Glomerular visceral epithelial cell (primary cell): ENCODE data around the gene FCRL6.

Experiments
- DNase-seq: peaks from one replicate; pipeline ENCODE4 v3.0.0-alpha.2; 2016; ENCODE audit errors: extremely low spot score

FCRL6 gene

DNA sequence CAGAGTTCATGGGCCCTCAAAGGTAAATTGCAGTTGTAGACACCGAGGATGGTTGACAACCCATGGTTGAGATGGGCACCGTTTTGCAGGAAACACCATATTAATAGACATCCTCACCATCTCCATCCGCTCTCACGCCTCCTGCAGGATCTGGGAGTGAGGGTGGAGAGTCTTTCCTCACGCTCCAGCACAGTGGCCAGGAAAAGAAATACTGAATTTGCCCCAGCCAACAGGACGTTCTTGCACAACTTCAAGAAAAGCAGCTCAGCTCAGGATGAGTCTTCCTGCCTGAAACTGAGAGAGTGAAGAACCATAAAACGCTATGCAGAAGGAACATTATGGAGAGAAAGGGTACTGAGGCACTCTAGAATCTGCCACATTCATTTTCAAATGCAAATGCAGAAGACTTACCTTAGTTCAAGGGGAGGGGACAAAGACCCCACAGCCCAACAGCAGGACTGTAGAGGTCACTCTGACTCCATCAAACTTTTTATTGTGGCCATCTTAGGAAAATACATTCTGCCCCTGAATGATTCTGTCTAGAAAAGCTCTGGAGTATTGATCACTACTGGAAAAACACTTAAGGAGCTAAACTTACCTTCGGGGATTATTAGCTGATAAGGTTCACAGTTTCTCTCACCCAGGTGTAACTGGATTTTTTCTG is 33.8 kb downstream of the FCRL6 start:
- DNase-seq, result no peak

DNA sequence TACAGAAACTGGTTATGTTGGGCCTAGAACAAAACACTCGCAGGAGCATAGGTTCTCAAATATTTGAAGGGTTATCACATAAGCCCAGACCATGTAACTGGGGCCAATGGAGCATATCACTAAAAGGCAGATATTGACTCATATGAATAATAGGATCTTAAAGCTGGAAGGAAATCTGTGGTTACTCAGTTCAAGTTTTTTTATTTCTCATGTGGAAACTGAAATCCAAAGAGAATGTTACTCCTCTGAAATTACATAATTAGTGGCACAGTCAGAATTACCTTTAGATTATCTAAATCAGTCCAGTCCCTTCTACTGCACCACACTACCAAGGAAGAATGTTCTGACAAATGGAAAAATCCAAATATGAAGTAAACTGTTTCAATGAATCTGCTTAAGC is 36.6 kb downstream of the FCRL6 start:
- DNase-seq, result peak; percentile 65

DNA sequence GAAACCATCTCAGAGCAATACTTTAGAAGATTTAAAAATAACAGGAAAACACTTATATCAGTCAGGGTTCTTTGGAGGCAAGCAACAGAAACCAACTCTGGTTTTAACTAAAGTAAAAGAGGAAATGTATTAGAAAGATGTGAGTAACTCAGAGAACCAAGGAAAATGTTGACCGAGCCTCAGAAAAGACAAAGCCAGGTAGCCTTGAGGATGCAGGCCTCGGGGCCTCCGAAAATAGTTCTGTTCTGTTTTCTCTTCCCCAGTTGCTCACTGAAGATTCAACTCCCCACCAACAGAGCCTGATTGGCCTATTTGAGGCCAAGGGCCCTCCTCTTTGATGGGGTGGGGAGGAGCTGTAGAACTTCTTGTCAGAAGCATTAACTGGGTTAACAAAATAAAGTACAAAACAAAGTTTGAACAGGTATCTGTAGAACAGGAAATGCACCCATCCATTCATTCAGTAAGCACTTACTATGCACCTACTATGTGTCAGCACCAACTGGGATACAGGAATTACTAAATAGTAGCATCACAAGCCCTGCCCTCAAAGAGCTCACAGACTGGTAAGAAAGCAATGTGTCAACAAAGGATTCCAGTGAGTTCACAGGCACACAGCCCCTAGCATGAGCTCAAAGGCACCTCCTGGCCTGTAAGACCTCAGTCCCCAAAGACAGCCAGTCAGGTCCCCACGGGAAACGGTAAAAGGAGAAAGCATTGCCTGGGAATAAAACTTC is 37.1 kb downstream of the FCRL6 start:
- no peak for DNase-seq

DNA sequence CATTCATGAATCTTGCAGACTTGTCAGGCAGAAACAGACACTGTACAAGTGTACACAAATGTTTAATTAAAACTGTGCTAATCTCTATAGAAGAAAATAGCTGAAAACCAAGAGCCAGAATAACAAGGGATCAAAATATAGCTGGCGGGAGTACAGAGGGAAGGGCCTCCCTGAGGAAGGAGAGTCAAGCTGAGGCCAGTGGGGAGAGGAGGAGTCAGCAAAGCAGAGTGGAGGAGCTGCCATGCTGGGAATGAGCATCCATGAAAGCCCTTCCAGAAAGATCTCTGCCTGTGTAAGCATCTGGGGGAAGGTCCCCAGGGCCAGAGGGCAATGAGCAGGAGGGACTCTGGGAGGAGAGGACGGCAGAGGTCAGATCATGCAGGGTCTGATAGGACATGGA is 39.6 kb downstream of the FCRL6 start:
- DNase-seq, result no peak

DNA sequence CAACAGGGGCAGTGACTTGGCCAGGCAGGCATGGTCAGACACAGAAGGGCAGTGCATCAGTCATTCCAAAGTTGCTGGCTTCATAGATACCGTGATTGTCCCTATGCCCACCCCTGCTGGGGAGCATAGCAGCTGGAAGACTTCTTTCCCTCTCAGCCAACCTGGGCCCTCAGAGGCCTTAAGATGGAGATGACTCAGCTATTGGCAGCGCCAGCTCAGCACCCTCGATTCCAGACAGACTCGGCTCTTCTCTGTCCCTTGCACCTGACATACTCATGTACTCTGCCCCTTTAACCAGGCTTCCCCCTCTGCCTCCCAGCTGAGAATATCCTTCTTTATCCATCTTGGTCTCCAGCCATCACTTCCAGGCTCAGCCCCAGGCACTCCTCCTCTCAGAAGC is 41.3 kb downstream of the FCRL6 start:
- DNase-seq, result peak; percentile 51

DNA sequence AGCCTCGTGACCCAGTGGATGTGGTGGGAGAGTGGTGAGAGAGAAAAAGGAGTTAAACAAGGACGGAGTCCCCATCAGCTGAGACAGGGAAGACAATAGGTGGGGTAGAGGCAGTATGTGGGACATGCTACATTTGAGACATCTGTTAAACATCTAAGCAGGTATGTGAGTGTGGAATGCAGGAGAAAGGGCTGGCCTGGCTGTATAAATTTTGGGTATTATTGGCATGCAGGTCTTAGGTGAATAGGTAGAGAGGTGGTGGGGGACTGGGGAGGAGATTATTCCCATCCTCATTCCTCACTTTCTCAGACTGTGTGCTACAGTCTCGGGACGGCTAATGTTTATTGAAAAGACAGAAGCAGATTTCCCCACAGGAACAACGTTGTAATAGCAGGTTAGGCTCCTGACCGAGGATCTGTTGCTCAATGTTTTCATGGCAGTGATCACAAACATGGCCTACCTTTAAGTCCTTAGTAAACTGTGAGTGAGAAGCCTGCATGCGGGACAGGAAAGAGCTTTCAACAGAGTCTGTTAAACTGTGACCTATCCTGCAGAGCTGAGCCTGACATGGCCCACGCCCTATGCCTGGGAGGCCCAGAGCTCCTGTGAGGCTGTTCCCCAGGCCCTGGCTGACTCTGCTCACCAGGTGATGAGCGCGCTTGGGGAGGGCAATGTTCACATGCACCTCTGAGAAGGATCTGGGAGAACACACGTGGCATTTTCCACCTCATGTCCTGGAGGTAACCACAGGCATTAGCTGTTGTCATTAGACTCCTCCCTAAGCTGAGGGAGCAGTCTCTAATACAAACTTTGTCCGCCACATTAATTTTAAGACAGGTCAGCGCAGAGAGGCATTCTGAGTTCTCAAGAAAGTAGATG is 43.8 kb downstream of the FCRL6 start:
- peak; percentile 50 for DNase-seq

DNA sequence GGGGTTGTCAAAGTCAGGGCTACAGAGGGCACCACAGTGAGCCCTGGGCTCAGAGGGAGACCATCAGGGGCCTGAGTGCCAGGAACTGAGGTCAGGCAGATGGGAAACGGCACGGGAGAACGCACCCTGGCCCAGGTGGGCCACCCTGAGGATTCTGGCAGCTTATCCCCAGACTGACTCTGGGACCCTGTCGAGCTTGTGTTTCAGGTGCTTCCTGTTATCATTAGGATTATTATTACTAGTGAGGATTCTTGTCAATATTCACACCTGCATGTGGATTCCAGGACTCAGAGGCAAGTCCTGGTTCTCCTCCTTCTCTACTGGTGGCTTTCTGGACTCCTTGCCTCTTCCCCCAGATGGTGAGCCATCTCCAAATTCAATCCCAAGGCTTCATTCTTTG is 45.1 kb downstream of the FCRL6 start:
- no peak for DNase-seq

DNA sequence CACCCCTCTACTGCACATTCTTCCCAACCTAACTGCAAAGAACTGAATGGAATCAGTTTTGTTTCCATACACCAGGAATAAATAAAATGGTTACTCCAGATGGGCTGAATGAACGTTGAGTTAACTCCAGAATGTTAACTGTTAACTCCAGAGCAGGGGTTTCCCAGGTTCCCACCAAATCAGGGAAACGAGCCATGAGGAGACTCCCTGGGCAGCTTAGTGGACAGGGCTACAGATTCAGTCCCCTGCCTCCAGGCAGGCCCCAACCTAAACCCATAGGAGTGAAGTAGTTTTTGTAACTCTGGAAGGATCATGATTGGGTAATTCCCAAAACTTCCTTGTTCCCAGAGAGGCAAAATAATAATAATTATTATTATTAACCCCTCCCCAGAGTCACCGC is 46.2 kb downstream of the FCRL6 start:
- peak; percentile 69 for DNase-seq

DNA sequence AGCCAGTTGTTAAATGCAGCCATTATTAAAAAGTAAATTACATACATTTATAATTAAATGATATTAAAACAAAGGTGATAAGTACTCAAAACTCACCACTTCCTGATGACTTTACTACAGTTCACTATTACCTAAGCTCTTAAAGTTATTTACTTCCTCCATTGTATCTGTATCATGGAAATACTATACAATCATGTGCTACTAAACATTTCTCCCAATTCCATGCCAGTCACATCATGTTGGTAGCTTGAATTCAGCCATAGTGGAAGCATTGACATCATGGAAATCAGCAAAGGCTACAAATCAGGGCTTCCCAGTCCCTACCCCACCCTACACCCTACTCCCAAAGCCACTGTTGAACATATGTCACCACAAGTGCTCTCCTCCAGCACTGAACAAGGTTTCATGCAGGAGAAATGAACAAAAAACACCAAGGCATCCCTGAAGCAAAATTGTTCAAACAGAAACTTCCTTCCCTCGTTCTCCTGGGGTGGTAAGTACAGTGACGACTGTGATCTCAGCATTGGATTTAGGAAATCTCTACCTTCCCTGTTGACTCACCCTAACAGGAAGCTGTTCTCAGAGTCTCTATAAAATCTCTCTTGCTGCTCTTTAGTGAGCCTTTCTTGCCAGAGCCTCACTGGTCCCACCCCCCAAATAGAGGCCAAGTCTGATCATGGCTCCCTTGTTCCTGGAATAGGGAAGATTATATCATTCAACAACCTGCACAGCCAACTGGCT is 47.6 kb downstream of the FCRL6 start:
- no peak for DNase-seq

DNA sequence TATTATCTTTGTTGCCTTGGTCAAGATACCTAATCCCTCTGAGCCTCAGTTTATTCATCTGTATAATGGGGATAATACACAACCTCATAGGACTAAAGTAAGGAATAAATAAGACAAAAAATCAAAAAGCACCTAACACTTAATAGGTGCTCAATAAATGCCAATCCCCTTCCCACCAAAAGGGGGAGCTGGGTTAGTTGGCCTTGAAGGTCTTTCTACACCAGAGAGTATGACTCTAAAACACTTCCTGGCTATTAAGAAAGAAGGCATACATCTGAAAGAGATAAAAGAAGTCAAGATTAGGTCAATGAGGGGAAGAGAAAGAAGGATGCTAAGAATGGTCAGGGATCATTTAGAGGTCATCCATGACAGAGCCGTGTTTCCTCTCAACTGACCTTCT is 49.2 kb downstream of the FCRL6 start:
- DNase-seq, result no peak

DNA sequence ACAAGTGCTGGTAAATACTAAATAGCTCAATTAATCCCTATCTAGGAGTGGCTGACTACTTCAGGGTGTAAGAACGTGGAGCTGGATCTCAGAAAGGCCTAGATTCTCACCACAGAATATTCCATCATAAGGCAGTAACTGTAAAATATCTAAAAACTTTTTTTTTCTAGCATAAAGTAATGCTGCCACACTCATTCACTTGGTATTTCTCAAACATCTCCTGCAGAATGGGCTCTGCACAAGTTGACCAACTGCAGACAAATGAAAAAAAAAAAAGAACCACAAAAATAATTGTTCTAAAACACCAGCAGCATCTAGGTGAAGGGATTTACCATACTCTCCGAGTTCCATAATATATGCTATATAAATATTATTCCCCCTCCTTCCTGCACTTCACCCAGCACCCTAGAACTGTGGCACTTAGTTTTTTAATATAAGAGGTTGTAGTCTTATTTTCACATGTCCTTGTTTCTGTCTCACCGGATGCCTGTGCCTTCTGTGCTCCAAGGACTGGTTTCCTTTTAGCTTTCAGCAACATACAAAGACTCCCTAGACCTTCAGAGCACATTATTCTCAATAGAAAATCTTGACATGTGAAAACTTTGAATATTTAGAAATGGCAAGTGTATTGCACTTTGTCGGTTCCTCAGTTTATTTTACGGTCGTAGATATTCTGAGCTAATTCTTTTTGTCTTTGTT is 51.4 kb downstream of the FCRL6 start:
- DNase-seq, result peak; percentile 37

DNA sequence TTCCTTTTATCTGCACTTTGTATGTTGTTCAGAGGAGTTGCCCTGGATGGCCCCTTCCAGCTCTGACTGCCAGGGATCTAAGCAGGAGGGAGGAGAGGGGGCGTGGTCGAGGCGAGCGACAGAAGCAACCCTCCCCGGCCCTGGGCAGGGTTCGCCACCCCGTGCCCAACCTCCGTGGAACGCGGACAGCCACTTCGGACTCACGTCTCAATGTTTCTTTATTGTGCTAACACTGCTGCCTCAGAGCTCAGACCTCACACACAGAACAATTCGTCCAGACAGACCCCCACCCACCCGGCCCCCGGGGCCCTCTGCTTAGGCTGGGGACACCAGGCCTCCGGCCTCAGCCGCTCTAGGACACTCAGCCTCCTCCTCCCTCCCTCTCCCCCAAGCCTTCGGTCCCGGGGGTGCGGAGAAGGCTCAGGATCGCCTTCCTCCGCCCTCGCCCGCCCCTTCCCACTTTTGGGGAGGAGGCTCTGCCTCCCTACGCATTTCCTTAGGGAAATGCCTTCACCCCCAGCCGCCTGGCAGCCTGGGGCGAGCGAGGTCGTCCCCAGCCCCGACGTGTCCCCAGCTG is 52.0 kb downstream of the FCRL6 start:
- DNase-seq, result peak; percentile 77

DNA sequence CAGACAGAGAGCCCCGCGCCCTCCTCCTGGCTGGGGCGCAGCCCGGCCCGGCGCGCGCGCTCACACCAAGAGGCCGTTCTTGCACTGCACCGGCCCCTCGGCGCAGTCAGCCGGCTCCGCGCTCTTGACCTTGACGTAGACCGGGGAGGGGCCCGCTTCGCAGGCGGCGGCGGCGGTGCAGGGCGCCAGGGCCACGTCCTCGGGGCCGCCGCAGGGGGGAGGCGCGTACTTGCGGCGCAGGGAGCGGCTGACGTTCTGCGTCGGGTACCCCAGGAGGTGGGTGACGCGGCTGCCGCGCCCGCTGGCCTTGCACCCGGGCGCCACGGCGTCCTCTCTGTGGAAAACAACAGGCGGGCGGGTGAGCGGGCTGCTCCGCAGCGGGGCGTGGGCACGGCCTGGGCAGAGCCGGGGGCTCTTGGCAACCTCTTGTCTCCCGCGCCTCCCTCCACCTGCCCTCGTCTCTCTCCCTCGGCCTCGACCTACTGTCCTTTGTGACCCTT is 52.6 kb downstream of the FCRL6 start:
- DNase-seq, result peak; percentile 88

DNA sequence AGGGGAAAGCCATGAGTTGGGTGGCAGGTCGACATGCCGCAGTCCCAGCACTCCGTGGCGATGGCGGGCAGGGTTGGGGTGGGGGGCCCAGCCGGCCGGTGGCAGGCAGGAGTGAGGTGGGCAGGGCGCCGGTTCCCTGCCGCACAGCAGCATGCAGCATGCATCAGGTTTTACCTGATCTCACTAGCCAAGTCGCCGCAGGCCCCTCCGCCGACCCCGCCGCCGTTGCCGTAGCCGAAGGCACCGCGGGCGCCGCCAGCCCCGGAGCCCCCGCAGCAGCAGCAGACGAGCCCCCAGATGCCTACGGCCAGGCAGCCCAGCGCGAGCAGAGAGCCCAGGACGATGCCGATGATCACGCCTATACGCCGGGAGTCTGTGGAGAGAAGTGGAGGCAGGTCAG is 53.5 kb downstream of the FCRL6 start:
- DNase-seq, result no peak

DNA sequence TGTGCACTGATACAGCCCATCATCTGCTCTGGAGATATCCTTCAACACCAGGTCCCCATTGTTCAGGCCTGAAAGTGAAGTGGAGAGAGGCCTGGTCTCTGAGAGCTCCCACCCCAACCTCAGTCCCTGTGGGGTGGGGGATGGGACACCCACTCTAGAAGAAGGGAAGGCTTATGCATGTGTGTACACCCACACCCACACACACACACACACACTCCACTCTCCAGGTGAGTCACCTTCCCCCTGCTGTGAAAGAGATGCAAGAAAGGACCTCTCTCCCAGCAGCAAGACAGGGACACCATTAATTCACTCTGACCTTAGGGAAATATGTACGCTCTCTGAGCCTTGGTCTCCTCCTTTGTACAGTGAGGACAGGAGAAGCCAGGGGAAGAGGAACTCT is 54.4 kb downstream of the FCRL6 start:
- DNase-seq, result no peak

DNA sequence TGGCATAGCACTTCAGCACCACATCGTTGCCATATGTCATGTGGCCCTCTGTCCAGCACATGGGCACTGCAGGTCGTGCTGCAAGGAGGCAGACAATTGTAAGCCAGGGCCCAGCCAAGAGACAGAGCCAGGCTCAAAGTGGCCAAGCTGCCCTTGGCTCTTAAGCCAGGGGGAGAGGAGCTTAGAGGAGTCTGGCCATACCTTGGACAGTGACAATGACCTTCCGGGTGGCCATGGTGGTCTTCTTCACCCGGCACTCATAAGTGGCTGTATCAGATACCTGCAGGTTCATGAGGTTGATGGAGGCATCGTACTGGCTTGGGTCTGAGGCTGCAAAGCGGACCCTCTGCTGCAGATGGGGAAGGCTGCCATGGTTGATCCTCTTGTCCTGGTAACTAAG is 55.7 kb downstream of the FCRL6 start:
- no peak for DNase-seq

DNA sequence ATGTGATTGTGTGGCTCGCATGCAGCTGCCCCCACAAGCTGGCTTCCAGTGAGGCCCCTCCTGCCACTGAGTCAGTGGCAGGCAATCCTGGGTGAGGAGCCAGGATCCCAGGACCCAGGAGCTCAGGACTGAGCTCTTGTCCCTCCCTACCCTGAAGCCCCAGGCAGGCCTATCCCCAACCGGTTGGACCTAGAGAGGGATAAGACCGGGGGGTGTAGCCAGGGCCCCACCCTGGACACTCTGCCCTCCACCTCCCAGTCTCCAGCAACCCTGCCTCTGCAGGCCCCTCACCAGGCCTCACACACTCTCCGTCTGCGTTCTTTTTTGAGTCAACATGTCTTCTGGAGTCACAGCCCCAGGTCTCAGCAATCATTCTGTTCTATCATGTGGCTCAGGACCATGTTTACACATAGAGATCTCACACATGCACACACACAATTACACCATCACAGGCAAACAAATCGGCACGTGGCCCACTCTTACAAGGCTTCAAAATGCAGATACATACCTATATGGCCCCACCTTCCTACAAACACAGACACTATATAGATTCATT is 57.7 kb downstream of the FCRL6 start:
- DNase-seq, result no peak

DNA sequence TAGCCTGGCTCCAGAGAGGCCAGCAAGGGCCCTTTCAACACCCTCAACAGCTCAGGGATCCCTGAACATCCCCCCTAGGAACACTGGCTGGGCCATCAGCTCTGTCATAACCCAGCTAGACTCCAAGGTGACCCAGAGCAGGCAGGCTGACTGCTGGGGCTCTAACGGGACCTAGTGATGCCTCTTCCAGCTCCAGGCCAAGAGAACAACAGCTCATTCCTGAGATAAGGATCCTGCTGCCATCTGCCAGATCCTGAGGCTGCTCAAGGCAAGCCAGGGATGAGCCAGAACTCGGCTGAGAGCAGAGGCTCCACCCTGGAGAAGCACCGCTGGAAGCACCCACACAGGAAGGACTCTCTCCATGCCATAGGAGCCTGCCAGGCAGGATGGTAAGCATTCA is 58.3 kb downstream of the FCRL6 start:
- DNase-seq, result no peak

DNA sequence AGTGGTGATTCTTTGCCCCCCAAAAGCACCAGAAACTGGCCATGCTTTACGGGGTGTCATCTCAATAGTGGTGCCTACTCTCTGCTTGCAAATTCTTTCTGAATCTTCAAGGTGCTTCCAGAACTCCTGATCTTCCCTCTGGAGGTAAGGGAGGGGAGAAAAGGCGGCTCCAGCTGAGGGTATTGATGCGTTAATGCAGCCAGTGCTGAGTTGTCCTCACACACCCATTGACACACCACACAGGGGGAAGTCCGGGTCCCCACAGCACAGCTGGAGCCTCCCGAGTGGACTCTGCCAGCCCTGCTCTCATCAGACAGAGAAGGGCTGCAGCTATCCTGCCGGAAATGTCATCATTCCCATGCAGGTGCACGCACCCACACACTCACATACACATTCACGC is 59.1 kb downstream of the FCRL6 start:
- DNase-seq, result no peak

DNA sequence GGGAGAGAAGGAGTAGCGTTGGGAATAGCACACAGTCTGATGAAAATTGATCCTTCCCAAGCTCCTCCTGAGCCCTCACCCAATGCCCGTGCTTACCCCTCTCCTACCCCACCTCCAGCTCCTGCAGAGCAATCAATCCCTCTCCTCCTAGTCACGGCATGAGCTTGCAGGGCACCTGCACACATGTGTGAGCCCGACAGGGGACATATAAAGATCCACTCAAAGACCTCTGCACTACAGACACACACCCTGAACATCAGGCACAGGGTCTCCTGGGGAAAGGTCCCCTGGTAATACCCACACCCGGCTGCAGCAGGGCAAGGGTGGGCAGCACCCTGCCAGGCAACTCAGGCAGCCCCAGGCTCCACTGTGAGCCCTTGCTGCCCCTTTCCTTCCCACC is 59.9 kb downstream of the FCRL6 start:
- DNase-seq, result no peak

DNA sequence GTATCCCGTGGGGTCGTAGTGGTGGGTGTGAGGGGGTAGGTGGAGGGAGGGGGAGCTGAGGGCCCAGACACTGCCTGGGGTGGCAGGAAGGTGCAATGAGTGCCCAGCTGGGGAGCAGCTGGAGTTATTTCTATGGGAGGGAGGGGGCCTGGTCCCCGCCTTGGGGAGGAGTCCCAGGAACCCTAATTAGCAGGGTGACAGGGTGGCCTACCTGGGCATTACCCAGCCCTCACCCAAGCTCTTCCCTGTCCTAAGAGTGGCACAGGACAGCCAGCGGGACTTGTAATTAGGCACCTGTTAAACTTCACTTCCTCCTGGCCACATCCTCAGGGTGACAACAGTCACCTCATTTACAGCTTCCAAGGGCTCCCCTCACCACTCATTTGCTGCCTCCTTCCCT is 60.4 kb downstream of the FCRL6 start, which contains the start of gene VSIG8:
TSS of gene VSIG8 (minus strand) at position 101 of the 400 bp plus-strand sequence. CDS start 136 bp downstream, outside the sequence.
- no peak for DNase-seq
